OCI-LY1 (cell line): ENCODE results near the gene SLC7A7.
A peak's percentile ranks its signal among the peaks of the same experiment; 100 is the strongest.

Source experiments
- CTCF ChIP-seq: fragments of 200-600 bp; sonication (generic), shearing (Covaris generic); IDR thresholded peaks from 2 replicates; pipeline ENCODE4 v1.5.1; 2017; ENCODE audit warnings: mild to moderate bottlenecking, antibody characterized with exemption, low read length, moderate library complexity, mixed read lengths
- EZH2 ChIP-seq: fragments of 200-600 bp; sonication (generic), shearing (Covaris generic); IDR thresholded peaks from 2 replicates; pipeline ENCODE4 v1.8.0; 2017; ENCODE audit warnings: borderline replicate concordance, mixed run types, mild to moderate bottlenecking, antibody characterized with exemption, low read length, moderate library complexity, mixed read lengths

- TF ChIP-seq CTCF, result peak; percentile 25; the same call in 1 of the 2 replicates
- no peak for TF ChIP-seq EZH2
Measured at GRCh38 chr14:22812744-22813143, 2.5 kb downstream of the SLC7A7 start.
